SIG-M5 treated with dmso at 0.1 percent for 504 hours (cell line): ENCODE measurements around the gene PPP1R16B.
A peak's percentile ranks its signal among the peaks of the same experiment; 100 is the strongest.

Experiments used
- DNase-seq: peaks from one replicate; lab custom pipeline; 2025; ENCODE audit not compliant: unreplicated experiment; lab: John Stamatoyannopoulos, UW

Gene PPP1R16B

DNA sequence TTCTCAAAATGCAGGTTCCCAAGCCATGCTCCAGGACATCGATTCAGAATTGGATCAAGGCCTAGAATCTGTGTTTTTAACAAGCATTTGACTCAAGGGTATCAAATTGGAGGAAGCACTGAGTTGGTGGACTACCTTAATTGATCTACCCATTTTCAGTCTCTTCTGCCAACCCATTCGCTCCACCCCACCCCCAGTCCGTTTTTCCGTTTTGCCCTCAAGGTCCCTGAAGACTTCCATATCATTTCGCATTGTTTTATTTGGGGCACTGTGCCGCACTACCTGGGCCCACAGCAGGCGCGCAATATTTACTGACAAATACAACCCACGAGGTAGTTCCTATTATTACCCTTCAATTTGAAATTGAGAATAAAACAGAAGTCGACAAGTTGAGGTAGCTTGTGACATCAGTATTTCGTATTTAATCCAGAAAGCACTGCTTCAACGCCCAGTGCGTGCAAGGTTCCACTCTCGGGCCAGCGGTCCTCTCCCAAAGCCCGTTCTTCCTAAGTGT is 156.1 kb downstream of the PPP1R16B start:
- peak; percentile 55 for DNase-seq

DNA sequence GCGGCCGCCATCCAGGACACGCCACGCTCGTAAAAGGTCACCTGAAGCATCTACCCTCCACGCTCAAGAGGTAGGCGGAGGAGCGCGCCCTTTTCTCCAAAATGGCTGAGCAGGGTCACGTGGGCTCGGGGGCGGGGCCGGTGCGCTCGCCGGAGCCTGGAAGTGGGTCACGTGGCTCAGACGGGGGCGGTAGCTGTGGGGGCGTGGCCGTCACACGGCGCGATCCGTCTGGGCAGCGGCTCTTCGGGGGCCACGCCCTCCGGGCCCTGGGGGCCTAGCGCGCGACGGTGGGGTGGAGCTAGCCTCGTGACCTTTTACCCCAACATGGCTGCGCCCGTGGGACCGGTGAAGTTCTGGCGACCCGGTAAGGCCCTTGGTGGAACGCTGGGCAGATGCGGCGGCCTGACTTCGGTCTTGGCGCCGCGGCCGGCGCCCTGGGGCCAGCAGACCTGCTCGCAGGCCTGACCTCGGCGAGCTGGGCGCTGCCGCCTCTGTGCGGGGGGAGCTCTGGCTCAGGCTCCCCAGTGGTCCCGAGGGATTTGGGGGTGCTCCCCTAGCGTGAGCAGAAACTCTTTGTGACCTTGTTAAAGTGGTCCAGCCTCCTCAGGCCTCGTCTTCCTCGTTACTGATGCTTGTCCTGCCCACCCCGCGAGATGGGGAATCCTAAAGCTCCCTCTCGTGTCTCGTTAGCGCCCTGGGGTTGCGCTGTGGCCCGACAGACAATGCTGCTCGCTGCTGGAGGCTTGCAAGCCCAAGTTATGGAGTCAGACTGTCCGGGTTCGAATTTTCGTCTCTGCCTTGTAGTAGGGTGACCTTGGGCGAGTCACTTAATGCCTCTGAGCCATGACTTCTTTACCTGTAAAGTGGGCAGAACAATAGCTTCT is 156.8 kb downstream of the PPP1R16B start, which contains the start of gene DHX35:
Gene DHX35, plus strand, starts transcription at position 301 of the 884 bp plus-strand sequence. Its CDS starts 24 bp downstream, at position 325.
- peak; percentile 94 for DNase-seq

DNA sequence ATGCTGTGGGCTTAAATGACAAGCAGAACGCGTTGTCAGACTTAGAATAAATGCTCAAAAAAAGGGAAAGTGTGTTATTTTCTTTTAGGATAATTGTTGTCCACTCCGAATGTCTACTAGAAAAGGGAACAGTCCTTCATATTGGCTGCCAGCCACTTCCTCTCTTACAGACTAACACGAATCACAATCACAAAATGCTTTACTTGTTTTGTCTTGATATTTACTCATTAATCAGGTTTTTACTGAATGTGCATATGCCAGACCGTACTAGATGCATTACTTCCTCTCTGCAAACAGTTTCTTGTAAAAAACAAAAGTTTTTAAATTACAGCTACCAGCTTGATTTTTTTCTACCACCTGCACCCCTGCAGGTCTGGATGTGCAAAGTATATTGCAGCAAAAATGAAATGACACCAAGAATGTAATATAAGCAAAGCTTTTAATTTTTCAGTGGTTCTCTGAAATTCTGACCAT is 157.5 kb downstream of the PPP1R16B start:
- DNase-seq = peak; percentile 63

DNA sequence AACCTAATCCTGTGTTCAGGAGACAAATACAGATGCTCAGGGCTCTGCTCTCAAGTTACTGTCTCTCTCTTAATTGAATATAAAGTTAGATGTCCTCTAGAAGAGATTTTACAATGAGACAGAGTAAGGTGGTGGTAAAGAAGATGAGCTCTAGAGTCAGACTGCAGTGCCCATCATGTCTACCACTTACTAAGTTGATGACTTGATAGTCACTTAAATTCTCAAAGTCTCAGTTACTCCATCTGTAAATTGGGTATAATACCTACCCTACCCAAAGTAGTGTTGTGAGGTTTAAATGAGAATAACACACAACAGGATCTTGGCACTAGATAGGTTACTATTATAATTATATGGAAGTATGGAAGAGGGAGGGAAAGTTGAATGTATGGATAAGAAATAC is 158.2 kb downstream of the PPP1R16B start:
- no peak for DNase-seq

DNA sequence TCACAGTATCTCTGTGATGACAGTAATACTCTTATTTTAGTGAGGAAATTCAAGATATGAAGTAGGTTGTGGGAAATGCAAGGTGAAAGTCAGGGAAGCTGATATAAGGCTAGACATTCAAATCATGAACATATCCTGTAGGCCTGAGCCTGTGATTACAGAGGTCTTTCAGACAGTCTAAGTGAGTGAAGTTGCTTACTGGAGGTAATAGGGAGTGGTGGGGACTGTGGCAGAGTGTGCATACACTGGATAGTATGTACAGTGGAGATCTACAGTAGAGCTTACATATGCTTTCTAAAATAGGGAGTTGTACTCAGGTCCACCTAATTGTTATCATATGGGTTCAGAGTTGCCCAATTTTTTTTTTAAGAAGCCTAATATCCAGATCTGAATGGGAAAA is 159.8 kb downstream of the PPP1R16B start:
- DNase-seq = no peak

DNA sequence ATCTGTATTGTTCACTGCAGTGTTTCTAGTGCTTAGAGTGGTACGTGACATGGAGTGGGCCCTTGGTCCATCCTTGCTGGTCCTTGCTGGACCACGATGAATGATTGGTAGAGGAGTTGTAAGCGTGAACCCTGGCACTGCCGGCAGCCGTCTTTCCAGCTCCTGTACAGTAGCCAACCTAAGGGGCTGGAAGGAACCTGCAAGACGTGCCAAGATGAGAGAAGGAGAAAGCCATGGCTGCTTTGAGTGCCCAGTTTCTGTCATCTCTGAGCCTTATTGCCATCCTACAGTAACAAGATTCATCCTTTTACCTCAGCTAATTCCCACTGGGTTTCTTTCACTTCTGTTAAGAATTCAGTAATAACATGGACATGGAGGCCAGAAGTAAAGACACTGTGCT is 162.6 kb downstream of the PPP1R16B start:
- DNase-seq = no peak

DNA sequence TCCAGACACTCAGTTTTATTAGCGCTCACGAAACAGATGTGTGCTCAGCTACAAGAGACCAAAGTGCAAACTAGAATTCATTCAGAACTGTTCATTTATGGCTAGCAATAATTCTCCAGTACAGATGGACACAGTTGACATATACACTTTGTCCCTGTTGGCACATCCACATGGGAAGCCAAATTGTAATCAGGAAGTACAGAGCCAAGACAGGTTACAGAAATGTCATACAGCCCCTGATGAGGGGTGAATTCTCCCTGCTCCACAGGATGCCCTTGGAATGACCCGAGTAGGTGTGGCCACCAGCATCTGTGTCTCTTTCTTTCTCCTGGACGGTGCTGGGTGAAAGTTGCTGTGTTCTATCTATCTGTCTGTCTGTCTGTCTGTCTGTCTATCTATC is 164.2 kb downstream of the PPP1R16B start:
- DNase-seq = no peak

DNA sequence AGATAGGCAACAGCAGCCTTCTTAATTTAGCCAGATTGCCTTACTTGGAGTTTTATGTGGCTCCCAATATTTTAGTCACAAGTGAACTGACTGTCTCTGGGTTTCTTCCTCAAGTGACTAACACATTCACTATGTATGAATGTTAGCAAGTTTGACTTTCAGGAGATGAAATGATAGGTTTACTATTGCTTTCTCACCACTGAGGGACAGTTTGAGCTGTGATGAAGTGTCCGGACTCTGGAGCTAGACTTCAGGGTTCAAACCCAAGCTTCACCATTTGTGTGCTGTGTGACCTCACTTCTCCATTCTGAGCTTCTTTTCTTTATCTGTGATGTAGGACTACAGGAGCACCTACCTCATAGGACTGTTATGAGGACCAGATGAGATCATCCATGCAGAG is 164.8 kb downstream of the PPP1R16B start:
- no peak for DNase-seq
